DND-41 (cell line): Measurements from ENCODE around the gene FZD8.

Source experiments
- ATAC-seq: fragments of 200-7000 bp; cut with Tn5 transposase; 3 replicates; pipeline ENCODE4 v1.9.1; 2021; ENCODE audit warnings: low read depth; ENCODE audit not compliant: insufficient read depth
- DNase-seq: peaks from one replicate; pipeline ENCODE4 v3.0.0-alpha.2; 2020
- H2AFZ ChIP-seq: 2 replicates; pipeline ENCODE4 v1.6.0; 2012; ENCODE audit warnings: low read depth, low read length
- H3K27ac ChIP-seq: 2 replicates; pipeline ENCODE4 v1.5.1; 2012; ENCODE audit warnings: low read length, inconsistent platforms
- H3K27me3 ChIP-seq: fragments of 200-600 bp; sonication (generic); 2 replicates; pipeline ENCODE4 v1.6.0; 2012; ENCODE audit warnings: low read length, mild to moderate bottlenecking, inconsistent platforms; ENCODE audit not compliant: insufficient read depth, poor library complexity
- H3K36me3 ChIP-seq: 2 replicates; pipeline ENCODE4 v1.5.1; 2012; ENCODE audit warnings: low read length, inconsistent platforms; ENCODE audit not compliant: insufficient read depth
- H3K4me1 ChIP-seq: 2 replicates; pipeline ENCODE4 v1.5.1; 2012; ENCODE audit warnings: mild to moderate bottlenecking, low read length; ENCODE audit not compliant: insufficient read depth
- H3K4me2 ChIP-seq: 2 replicates; pipeline ENCODE4 v1.6.0; 2012; ENCODE audit warnings: mild to moderate bottlenecking, moderate library complexity, low read length, inconsistent platforms; ENCODE audit not compliant: insufficient read depth
- H3K4me3 ChIP-seq, 2 experiments: fragments of 200-600 bp in 1 of 2; shearing (Covaris generic) in 1 of 2; 2 replicates each; pipeline ENCODE4 v1.5.1; 2012 to 2016; ENCODE audit warnings: inconsistent platforms in 2 of 2, low read length in 2 of 2, mild to moderate bottlenecking in 2 of 2, low read depth in 1 of 2, moderate library complexity in 1 of 2
- H3K79me2 ChIP-seq: 2 replicates; pipeline ENCODE4 v1.6.0; 2012; ENCODE audit warnings: low read length, inconsistent platforms; ENCODE audit not compliant: insufficient read depth
- H3K9ac ChIP-seq: 2 replicates; pipeline ENCODE4 v1.6.0; 2012; ENCODE audit warnings: low read depth, mild to moderate bottlenecking, inconsistent platforms, low read length, moderate library complexity
- H3K9me3 ChIP-seq: 2 replicates; pipeline ENCODE4 v1.5.1; 2012; ENCODE audit warnings: low read length, moderate library complexity, mild to moderate bottlenecking, inconsistent platforms; ENCODE audit not compliant: insufficient read depth, severe bottlenecking
- H4K20me1 ChIP-seq: 2 replicates; pipeline ENCODE4 v1.6.0; 2012; ENCODE audit warnings: low read length; ENCODE audit not compliant: insufficient read depth
- CTCF ChIP-seq: IDR thresholded peaks from 2 replicates; pipeline ENCODE4 v1.5.1; 2012; ENCODE audit warnings: borderline replicate concordance, low read length, moderate library complexity, mild to moderate bottlenecking; ENCODE audit not compliant: poor library complexity, severe bottlenecking; ENCODE audit errors: extremely low read depth
- EZH2 ChIP-seq: IDR thresholded peaks from 3 replicates; pipeline ENCODE4 v1.6.1; 2012; ENCODE audit warnings: borderline replicate concordance, low read depth, mild to moderate bottlenecking, moderate library complexity, low read length, inconsistent platforms; ENCODE audit not compliant: severe bottlenecking

The FZD8 gene

GRCh38 chr10:35639728-35640401 is 2.2 kb downstream of the FZD8 start:
- no peak overlapping the region for H3K4me2 ChIP-seq
- no peaks in the 10 kb centered on the region for H3K36me3 ChIP-seq
- H3K27ac ChIP-seq = no peak overlapping the region
- no peaks in the 10 kb centered on the region for H3K4me1 ChIP-seq
- H3K4me3 ChIP-seq = no peak overlapping the region
- H2AFZ ChIP-seq = no peak overlapping the region
- TF ChIP-seq CTCF (no peak), EZH2 (no peak)
- no peak for DNase-seq
- no peaks in the 10 kb centered on the region for H3K27me3 ChIP-seq
- H3K79me2 ChIP-seq = no peaks in the 10 kb centered on the region
- no peaks in the 10 kb centered on the region for H4K20me1 ChIP-seq
- no peak overlapping the region for H3K9ac ChIP-seq
- no peak for ATAC-seq
- H3K9me3 ChIP-seq = peaks cover 10% of the 10 kb centered on the region

- Histone ChIP-seq H4K20me1 (no peaks in the 10 kb centered on the region), H3K4me1 (no peaks in the 10 kb centered on the region), H3K27me3 (no peaks in the 10 kb centered on the region), H3K36me3 (no peaks in the 10 kb centered on the region), H3K9me3 (peaks cover 10% of the 10 kb centered on the region), H2AFZ (no peak overlapping the region), H3K79me2 (no peaks in the 10 kb centered on the region), H3K4me3 (no peak overlapping the region), H3K4me2 (no peak overlapping the region), H3K27ac (no peak overlapping the region), H3K9ac (no peak overlapping the region)
- DNase-seq = no peak
- ATAC-seq = no peak
- TF ChIP-seq EZH2 = no peak
- TF ChIP-seq CTCF = no peak
These were observed 2.9 kb downstream of the FZD8 start for GRCh38 chr10:35639021-35639727.

DNA sequence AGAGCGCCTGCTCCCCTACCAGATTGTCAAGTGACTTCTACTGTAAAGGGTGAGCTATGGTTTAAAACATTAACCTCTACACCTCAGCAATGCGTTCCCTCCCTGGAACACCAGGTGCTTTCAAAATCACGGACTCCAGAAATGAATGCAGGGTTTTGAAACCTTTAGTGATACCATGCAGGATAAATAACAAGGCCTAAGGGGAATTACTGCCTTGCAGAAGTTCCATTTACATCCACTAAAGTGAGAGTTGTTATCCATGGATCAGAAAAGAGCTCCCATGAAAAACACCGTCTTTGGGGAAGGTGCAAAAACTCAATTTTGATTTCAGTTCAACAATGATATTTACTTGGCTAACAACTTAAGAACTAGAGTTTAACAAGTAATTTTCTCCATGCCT is 4.0 kb downstream of the FZD8 start:
- Histone ChIP-seq H3K4me2 (no peak overlapping the region), H3K9me3 (peaks cover 10% of the 10 kb centered on the region), H3K27me3 (no peaks in the 10 kb centered on the region), H3K4me3 (no peak overlapping the region), H3K9ac (no peak overlapping the region), H3K79me2 (no peaks in the 10 kb centered on the region), H3K27ac (no peak overlapping the region), H4K20me1 (no peaks in the 10 kb centered on the region), H3K4me1 (no peaks in the 10 kb centered on the region), H3K36me3 (no peaks in the 10 kb centered on the region), H2AFZ (no peak overlapping the region)
- ATAC-seq (no peak), DNase-seq (no peak)
- TF ChIP-seq EZH2 = no peak
- no peak for TF ChIP-seq CTCF
